ENCODE data around the gene MVB12B.

Gene MVB12B

DNA sequence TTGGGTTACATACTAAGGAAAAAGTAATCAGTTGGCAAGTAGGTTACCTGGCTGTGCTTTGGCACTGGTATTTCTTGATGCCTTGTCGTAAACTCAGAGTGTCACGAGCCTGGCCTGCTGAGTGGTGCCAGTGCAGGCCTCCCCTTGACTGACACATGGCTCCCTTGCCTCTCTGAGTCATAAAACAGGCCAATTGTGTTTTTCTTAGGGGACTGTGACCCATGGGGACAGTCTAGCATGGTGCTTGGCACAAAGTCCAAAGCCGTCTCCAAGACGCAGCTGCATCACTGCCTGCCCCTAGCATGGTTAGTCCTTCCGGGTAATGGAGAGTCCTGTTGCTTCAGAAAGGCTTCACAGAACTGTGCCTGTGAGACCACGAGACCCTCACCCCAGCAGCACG lies 132.5 kb downstream of the MVB12B start:
- H3K27ac Mint-ChIP-seq: no peak overlapping the region
- H3K27me3 Mint-ChIP-seq: no peaks in the 10 kb centered on the region
- no peaks in the 10 kb centered on the region for H3K9me3 Mint-ChIP-seq
- no peak overlapping the region for H3K4me3 Mint-ChIP-seq
- H3K4me1 Mint-ChIP-seq: peaks cover 4% of the 10 kb centered on the region
- H3K36me3 Mint-ChIP-seq: no peaks in the 10 kb centered on the region

- no peaks in the 10 kb centered on the region for H3K4me1 Mint-ChIP-seq
- H3K9me3 Mint-ChIP-seq: no peaks in the 10 kb centered on the region
- no peaks in the 10 kb centered on the region for H3K36me3 Mint-ChIP-seq
- no peaks in the 10 kb centered on the region for H3K27me3 Mint-ChIP-seq
- no peak overlapping the region for H3K27ac Mint-ChIP-seq
- no peak overlapping the region for H3K4me3 Mint-ChIP-seq
These were observed 132.9 kb downstream of the MVB12B start for GRCh38 chr9:126459546-126459945.

DNA sequence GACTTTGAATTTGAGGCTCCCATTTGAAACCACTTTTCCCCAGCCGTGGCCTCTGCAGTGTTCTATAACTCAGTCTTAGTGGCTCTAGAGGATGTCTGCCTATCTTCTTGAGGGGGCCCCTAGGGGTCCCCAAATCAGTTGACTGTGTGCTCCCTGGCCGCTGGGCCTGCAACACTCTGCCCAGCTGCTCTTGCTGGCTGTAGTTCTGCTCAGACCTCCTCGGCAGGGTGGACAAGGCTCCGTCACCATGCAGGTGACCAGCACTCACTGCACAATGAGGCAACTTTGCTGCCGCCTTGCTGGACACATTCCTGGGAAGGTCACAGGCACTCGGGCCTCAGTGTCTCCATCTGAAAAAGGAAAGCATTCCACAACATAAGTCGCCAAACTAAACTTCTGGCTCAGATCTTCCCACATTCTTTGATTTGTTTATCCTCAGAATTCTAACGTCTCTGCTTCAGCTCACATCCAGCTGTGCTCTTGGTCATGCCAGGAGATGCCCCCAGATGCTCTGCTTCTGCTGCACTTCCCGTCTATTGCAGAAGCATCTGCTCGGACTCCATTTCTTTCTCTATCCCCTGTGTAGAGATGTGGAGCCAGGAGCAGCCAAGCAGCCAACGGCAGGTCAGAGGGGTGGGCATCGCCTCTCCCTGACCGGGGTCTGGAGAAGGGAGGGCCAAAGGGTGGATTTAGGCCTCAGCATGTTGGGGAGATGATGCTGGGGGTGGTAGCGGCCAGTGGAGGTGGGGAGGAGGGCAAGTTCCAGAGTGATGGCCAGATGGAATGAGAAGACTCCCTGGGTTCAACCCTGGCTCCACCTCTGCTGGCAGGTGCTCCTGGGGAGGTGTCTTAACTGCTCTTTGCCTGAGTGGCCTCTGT lies 133.6 kb downstream of the MVB12B start:
- Mint-ChIP-seq H3K36me3 (no peaks in the 10 kb centered on the region), H3K4me3 (no peak overlapping the region), H3K9me3 (no peaks in the 10 kb centered on the region), H3K27me3 (no peaks in the 10 kb centered on the region), H3K27ac (no peak overlapping the region), H3K4me1 (no peaks in the 10 kb centered on the region)

GRCh38 chr9:126461029-126461428 lies 134.4 kb downstream of the MVB12B start:
- Mint-ChIP-seq H3K9me3 (no peaks in the 10 kb centered on the region), H3K4me1 (no peaks in the 10 kb centered on the region), H3K27me3 (no peaks in the 10 kb centered on the region), H3K36me3 (no peaks in the 10 kb centered on the region), H3K27ac (no peak overlapping the region), H3K4me3 (no peak overlapping the region)

- Mint-ChIP-seq H3K4me3 (no peak overlapping the region), H3K27ac (no peak overlapping the region), H3K27me3 (no peaks in the 10 kb centered on the region), H3K4me1 (no peaks in the 10 kb centered on the region), H3K36me3 (no peaks in the 10 kb centered on the region), H3K9me3 (no peaks in the 10 kb centered on the region)
These were observed 135.0 kb downstream of the MVB12B start for GRCh38 chr9:126461608-126462007.

DNA sequence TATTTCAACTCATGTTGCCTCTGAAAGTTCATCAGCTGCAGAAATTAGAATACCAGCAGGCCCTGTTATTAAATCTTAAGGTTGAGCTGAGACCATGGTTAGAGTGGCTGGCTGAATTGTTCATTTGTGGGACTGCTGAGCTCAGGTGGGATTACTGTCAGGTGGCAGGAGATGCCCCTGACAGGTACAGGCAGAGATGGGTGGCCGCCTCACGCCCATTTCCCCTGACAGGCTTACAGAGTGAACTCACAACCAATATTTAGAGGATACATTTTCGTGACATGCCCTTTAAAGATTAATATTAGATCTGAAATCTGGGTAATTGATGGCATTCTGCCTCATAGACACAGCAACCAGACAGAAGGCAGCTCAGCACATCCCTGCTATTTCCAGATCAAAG lies 136.0 kb downstream of the MVB12B start:
- H3K4me1 Mint-ChIP-seq: peaks cover 4% of the 10 kb centered on the region
- H3K27me3 Mint-ChIP-seq: no peaks in the 10 kb centered on the region
- H3K9me3 Mint-ChIP-seq: no peaks in the 10 kb centered on the region
- H3K27ac Mint-ChIP-seq: no peak overlapping the region
- no peak overlapping the region for H3K4me3 Mint-ChIP-seq
- no peaks in the 10 kb centered on the region for H3K36me3 Mint-ChIP-seq

GRCh38 chr9:126463426-126463825 lies 136.8 kb downstream of the MVB12B start:
- H3K27ac Mint-ChIP-seq: no peak overlapping the region
- H3K4me3 Mint-ChIP-seq: no peak overlapping the region
- H3K36me3 Mint-ChIP-seq: no peaks in the 10 kb centered on the region
- H3K4me1 Mint-ChIP-seq: peaks cover 11% of the 10 kb centered on the region
- H3K27me3 Mint-ChIP-seq: no peaks in the 10 kb centered on the region
- no peaks in the 10 kb centered on the region for H3K9me3 Mint-ChIP-seq

DNA sequence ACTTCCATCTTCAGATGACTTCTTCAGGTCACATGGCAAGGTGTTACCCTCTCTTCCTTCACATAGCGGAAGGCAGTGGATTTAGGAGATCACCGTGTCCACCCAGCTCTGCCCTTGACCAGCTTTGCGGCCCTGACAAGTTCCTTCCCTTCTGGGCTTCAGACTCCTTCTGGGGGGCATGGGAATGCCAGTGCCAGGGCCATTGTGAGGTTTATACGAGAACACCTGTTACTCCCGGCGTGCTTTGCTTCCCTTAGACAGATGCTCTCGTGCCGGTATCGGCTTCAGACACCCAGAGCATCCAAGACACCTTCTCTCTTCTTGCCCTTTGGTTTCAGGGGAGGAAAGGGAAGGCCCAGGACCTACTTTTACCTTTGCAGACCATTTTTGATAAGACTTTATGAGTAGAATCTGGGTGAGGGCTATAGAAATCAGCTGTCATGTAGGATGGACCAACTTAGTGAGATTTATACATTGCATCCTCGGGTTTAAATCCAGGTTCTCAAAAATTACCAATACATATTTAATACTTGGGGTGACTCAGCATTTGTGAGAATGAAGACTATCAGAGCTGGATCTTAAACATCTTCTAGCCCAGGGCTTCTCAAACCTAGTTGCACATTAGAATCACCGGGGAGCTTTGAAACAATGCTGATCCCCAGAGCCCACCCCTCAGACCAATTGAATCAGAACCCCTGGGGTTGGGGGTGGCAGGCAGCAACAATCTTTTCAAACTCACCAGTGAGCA lies 138.2 kb downstream of the MVB12B start:
- Mint-ChIP-seq H3K36me3 (no peaks in the 10 kb centered on the region), H3K27me3 (no peaks in the 10 kb centered on the region), H3K27ac (no peak overlapping the region), H3K4me1 (peaks cover 26% of the 10 kb centered on the region), H3K4me3 (no peak overlapping the region), H3K9me3 (no peaks in the 10 kb centered on the region)

DNA sequence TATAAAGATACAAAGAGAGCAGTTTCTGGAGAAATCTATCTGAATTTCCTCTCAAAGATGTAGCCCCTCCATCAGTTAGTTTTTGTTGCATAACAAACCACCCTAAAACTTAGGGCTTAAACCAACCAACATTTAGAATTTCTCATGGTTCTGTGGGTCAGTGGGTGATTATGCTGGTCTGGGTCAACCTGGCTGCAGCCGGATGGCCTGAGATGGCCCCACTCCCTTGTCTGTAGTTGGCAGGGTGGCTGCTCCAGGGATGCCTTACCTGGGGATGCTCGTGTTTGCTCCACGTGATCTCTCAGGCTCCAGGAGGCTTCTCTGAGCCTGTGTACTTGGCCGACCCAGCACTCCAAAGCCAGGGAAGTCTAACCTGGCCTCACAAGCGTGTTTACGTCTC lies 139.3 kb downstream of the MVB12B start:
- Mint-ChIP-seq H3K36me3 (no peaks in the 10 kb centered on the region), H3K4me1 (peaks cover 37% of the 10 kb centered on the region), H3K9me3 (no peaks in the 10 kb centered on the region), H3K4me3 (no peak overlapping the region), H3K27ac (no peak overlapping the region), H3K27me3 (no peaks in the 10 kb centered on the region)

- peaks cover 60% of the 10 kb centered on the region for H3K4me1 Mint-ChIP-seq
- H3K4me3 Mint-ChIP-seq: no peak overlapping the region
- no peaks in the 10 kb centered on the region for H3K9me3 Mint-ChIP-seq
- peak overlapping the region; percentile 38 for H3K27ac Mint-ChIP-seq
- no peaks in the 10 kb centered on the region for H3K27me3 Mint-ChIP-seq
- H3K36me3 Mint-ChIP-seq: no peaks in the 10 kb centered on the region
These were observed 141.7 kb downstream of the MVB12B start for GRCh38 chr9:126468141-126468825.

DNA sequence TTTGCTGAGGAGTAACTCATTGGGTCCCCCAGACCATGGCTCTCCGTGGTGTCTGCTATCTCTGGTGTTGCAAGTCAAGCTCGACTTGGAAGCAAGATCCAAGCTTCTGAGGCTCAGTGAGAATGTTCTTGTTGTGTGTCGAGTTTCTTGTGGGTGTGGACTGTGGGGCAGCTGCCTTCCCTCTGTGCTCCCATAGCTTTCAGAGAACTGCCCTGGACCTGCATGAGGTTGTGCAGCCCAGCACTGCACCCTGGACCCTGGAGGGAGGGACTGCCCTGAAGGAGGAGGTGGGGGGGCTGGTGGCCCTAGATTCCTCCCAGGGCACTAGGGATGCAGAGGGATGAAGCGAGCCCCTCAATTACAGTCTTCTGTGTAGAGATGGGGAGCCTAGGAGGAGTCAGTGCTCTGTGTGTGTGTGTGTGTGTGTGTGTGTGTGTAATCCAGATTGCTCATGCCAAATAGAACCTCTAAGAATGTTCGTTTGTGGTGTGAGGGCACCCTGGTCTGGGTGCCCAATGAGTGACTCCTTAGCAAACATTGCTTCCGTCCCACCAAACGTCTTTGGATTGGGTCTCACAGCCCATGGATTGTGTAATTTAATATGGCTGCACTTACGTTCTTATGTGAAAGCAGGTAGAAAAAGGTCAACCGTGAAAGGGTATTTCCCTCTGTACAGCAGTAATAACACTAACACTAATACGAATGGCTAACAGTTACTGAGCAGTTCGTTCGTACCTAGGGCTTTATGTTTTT lies 143.8 kb downstream of the MVB12B start:
- Mint-ChIP-seq H3K36me3 (no peaks in the 10 kb centered on the region), H3K4me3 (peak overlapping the region; percentile 73), H3K27ac (no peak overlapping the region), H3K27me3 (no peaks in the 10 kb centered on the region), H3K9me3 (no peaks in the 10 kb centered on the region), H3K4me1 (peaks cover 75% of the 10 kb centered on the region)

GRCh38 chr9:126471084-126471624 lies 144.5 kb downstream of the MVB12B start:
- H3K4me3 Mint-ChIP-seq: peak overlapping the region; percentile 73
- H3K27ac Mint-ChIP-seq: peak overlapping the region; percentile 43
- no peaks in the 10 kb centered on the region for H3K27me3 Mint-ChIP-seq
- no peaks in the 10 kb centered on the region for H3K9me3 Mint-ChIP-seq
- peaks cover 75% of the 10 kb centered on the region for H3K4me1 Mint-ChIP-seq
- H3K36me3 Mint-ChIP-seq: peaks cover 1% of the 10 kb centered on the region

DNA sequence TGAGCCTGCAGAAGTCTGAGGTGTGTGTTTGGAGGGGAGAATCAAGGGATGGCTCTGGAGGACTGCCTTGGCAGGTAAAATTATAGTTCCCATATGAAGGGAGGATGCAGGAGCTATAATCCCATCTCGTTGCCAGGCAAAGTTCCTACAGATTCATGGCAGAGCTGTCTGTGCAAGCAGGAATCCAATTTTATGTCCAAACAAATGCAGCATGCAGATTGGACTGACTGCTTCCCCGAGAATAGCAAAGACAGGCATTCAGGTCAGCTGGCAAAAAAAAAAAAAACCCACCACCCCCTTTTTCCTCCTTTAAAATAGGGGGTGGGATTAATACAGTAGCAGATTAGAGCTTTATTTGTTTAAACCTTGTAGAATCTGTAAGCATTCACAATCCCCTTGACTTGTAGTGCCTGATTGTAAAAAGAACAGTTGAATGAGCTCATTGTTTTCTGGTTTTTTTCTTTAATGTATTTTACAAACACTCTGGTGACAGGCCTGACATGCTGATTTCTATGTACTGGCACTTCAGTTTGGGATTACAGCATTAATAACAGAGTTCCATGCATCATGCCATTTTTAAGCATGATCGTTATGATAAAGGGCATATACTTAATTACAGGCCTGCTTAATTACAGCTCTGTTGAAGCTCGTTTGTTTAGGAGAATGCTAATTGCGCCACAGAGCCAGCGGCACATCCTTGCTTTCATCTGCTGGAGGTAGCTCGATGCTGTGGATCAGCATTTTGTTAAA lies 145.7 kb downstream of the MVB12B start:
- H3K9me3 Mint-ChIP-seq: no peaks in the 10 kb centered on the region
- no peak overlapping the region for H3K4me3 Mint-ChIP-seq
- no peak overlapping the region for H3K27ac Mint-ChIP-seq
- H3K4me1 Mint-ChIP-seq: peaks cover 76% of the 10 kb centered on the region
- no peaks in the 10 kb centered on the region for H3K27me3 Mint-ChIP-seq
- H3K36me3 Mint-ChIP-seq: peaks cover 1% of the 10 kb centered on the region

GRCh38 chr9:126472948-126473298 lies 146.3 kb downstream of the MVB12B start:
- Mint-ChIP-seq H3K9me3 (no peaks in the 10 kb centered on the region), H3K36me3 (peaks cover 1% of the 10 kb centered on the region), H3K4me3 (no peak overlapping the region), H3K4me1 (peaks cover 72% of the 10 kb centered on the region), H3K27ac (no peak overlapping the region), H3K27me3 (no peaks in the 10 kb centered on the region)
